ENCODE measurements around the gene CCDC194.
"Not testable (repeated sequence)": the region's sequence is repeated elsewhere in the genome, so short reads cannot be mapped to it uniquely, and the experiment has no call there.

CCDC194 gene

DNA sequence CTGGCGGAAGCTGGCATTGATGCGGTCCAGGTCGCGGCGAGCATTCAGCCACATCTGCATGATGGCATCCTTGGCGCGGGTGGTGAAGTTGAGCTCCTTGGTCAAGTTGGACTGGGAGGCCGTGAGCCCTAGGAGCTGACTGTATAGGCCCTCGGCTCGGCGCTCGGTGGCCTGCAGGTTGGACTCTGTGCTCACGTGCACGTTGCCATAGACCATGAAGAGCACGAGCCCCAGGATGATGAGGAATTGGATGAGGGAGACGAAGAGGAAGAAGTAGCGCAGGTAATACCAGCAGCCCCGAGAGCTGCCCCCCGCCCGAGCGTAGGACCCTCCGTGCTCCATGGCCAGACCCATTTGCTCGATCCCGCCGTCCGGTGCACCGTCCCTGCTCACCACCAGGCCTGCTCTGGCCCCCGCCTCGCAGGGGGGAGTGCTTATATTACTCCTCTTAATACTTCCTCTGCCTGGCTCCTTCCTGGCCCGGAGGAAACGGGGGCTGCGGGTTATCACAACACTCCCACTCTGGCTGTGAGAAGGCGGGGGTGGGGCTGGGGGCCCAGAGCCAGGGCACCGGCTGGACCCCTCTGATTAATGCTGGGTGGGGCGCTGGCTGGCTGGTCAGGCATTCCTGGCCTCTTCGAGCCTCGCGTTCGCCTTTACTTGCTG lies 16.9 kb downstream of the CCDC194 start, which contains the start of gene PLVAP:
Gene PLVAP (minus strand): TSS at position 408 of the 666 bp plus-strand sequence. CDS start 54 bp downstream, at position 354.
- no peak for DNase-seq (ENCODE audit: low spot score)
- TF ChIP-seq, protein P1, sequence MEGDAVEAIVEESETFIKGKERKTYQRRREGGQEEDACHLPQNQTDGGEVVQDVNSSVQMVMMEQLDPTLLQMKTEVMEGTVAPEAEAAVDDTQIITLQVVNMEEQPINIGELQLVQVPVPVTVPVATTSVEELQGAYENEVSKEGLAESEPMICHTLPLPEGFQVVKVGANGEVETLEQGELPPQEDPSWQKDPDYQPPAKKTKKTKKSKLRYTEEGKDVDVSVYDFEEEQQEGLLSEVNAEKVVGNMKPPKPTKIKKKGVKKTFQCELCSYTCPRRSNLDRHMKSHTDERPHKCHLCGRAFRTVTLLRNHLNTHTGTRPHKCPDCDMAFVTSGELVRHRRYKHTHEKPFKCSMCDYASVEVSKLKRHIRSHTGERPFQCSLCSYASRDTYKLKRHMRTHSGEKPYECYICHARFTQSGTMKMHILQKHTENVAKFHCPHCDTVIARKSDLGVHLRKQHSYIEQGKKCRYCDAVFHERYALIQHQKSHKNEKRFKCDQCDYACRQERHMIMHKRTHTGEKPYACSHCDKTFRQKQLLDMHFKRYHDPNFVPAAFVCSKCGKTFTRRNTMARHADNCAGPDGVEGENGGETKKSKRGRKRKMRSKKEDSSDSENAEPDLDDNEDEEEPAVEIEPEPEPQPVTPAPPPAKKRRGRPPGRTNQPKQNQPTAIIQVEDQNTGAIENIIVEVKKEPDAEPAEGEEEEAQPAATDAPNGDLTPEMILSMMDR (IDR thresholded peaks at IDR 0.05; ENCODE audit: borderline replicate concordance, control extremely low read depth, extremely low read depth, insufficient read depth, missing control alignments) = no peak
- in situ Hi-C loops (cut with MboI; ENCODE audit: low sequenced_read_pairs, unreplicated experiment) = no loop called here

- in situ Hi-C loops (cut with MboI; ENCODE audit: low sequenced_read_pairs, unreplicated experiment) = no loop called here
- DNase-seq (ENCODE audit: low spot score) = peak; percentile 68
- TF ChIP-seq, protein P1 (IDR thresholded peaks at IDR 0.05; ENCODE audit: borderline replicate concordance, control extremely low read depth, extremely low read depth, insufficient read depth, missing control alignments) = no peak
Measured at GRCh38 chr19:17370026-17370587, 23.9 kb downstream of the CCDC194 start.

DNA sequence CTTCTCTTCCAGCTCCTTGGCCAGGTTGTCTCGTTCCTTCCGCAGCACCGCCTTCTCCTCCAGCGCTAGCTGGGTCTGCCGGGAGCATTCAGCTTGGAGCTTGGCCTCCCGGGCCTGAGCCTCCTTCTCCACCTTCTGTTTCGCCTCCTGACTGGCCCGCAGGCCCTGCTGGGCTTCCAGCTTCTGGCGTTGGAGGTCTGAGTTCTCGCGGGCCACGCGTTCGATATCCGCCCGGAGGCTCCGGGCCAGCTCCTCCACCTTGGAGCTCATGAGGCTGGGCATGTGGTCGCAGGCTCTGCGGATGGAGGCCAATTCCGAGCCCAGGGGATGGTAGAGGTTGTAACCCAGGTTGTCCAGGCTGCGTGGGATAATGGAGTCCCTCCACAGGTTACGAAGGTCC lies 28.6 kb downstream of the CCDC194 start:
- TF ChIP-seq, protein P1 (IDR thresholded peaks at IDR 0.05; ENCODE audit: borderline replicate concordance, control extremely low read depth, extremely low read depth, insufficient read depth, missing control alignments) = no peak
- no peak for DNase-seq (ENCODE audit: low spot score)
- in situ Hi-C loops (cut with MboI; ENCODE audit: low sequenced_read_pairs, unreplicated experiment) = no loop called here

GRCh38 chr19:17363852-17364605 lies 30.0 kb downstream of the CCDC194 start:
- DNase-seq (ENCODE audit: low spot score); in situ Hi-C loops (cut with MboI; ENCODE audit: low sequenced_read_pairs, unreplicated experiment): not testable (repeated sequence)

- in situ Hi-C loops (cut with MboI; ENCODE audit: low sequenced_read_pairs, unreplicated experiment) = no loop called here
- no peak for DNase-seq (ENCODE audit: low spot score)
- TF ChIP-seq, protein P1 (IDR thresholded peaks at IDR 0.05; ENCODE audit: borderline replicate concordance, control extremely low read depth, extremely low read depth, insufficient read depth, missing control alignments) = no peak
Measured at GRCh38 chr19:17359905-17360800, 33.8 kb downstream of the CCDC194 start.

- TF ChIP-seq, protein P1 (IDR thresholded peaks at IDR 0.05; ENCODE audit: borderline replicate concordance, control extremely low read depth, extremely low read depth, insufficient read depth, missing control alignments) = no peak
- DNase-seq (ENCODE audit: low spot score) = no peak
- in situ Hi-C loops (cut with MboI; ENCODE audit: low sequenced_read_pairs, unreplicated experiment) = no loop called here
Measured at GRCh38 chr19:17358395-17358794, 35.6 kb downstream of the CCDC194 start.
